Fibroblast of lung (primary cell): Measurements from ENCODE around the gene RBM38. TPM values are rescaled to one million over a fixed set of nuclear protein-coding genes. Genes with fewer than 3 reads are reported as not detected.

Experiments
- DNase-seq, 2 donors: peaks; one replicate each; pipeline versions ENCODE4 v3.0.0 to v3.0.0-alpha.2; 2010; ENCODE audit warnings: low read depth in 2 of 2
- H2AFZ ChIP-seq: 2 replicates; pipeline ENCODE4 v1.5.1; 2012; ENCODE audit warnings: low read length, control low read depth, inconsistent platforms
- H3K27ac ChIP-seq: 2 replicates; pipeline ENCODE4 v1.5.1; 2011; ENCODE audit warnings: low read length, control low read depth; ENCODE audit not compliant: insufficient read depth
- H3K27me3 ChIP-seq: 2 replicates; pipeline ENCODE4 v1.5.1; 2011; ENCODE audit warnings: mild to moderate bottlenecking, low read length; ENCODE audit not compliant: control insufficient read depth, insufficient read depth
- H3K36me3 ChIP-seq: 2 replicates; pipeline ENCODE4 v1.5.1; 2011; ENCODE audit warnings: low read length; ENCODE audit not compliant: control insufficient read depth, insufficient read depth
- H3K4me1 ChIP-seq: 2 replicates; pipeline ENCODE4 v1.5.1; 2011; ENCODE audit warnings: low read length; ENCODE audit not compliant: control insufficient read depth, insufficient read depth; ENCODE audit errors: extremely low read depth
- H3K4me2 ChIP-seq: 2 replicates; pipeline ENCODE4 v1.5.1; 2011; ENCODE audit warnings: low read length, control low read depth; ENCODE audit not compliant: insufficient read depth; ENCODE audit errors: extremely low read depth
- H3K4me3 ChIP-seq, 4 experiments: fragments of 200-600 bp in 1 of 4; sonication (generic) in 1 of 4; replicated peaks in 1 of 4; 2 replicates each; pipeline ENCODE4 v1.5.1; 2011 to 2016; ENCODE audit warnings: low read length in 4 of 4, low read depth in 3 of 4, mild to moderate bottlenecking in 3 of 4, control low read depth in 2 of 4, inconsistent platforms in 1 of 4, mixed read lengths in 1 of 4; ENCODE audit not compliant: insufficient read depth in 1 of 4; ENCODE audit errors: control extremely low read depth in 1 of 4
- H3K79me2 ChIP-seq: 2 replicates; pipeline ENCODE4 v1.5.1; 2012; ENCODE audit warnings: mild to moderate bottlenecking, low read length, inconsistent platforms; ENCODE audit not compliant: control insufficient read depth, insufficient read depth
- H3K9ac ChIP-seq: 2 replicates; pipeline ENCODE4 v1.5.1; 2011; ENCODE audit warnings: mild to moderate bottlenecking, low read length, control low read depth; ENCODE audit not compliant: insufficient read depth
- H3K9me3 ChIP-seq: 2 replicates; pipeline ENCODE4 v1.5.1; 2012; ENCODE audit warnings: low read depth, low read length; ENCODE audit not compliant: control insufficient read depth, insufficient read depth
- H4K20me1 ChIP-seq: 2 replicates; pipeline ENCODE4 v1.5.1; 2011; ENCODE audit warnings: low read length; ENCODE audit not compliant: control insufficient read depth, insufficient read depth; ENCODE audit errors: extremely low read depth
- CTCF ChIP-seq, 2 donors: IDR thresholded peaks in 1 of 2; conservative IDR thresholded peaks in 1 of 2; 1 replicate in 1 of 2; 2 replicates in 1 of 2; pipeline ENCODE4 v1.5.1; 2011 to 2012; ENCODE audit warnings: low read length in 2 of 2, control low read depth in 1 of 2, inconsistent platforms in 1 of 2, low read depth in 1 of 2, mild to moderate bottlenecking in 1 of 2
- EZH2 ChIP-seq: IDR thresholded peaks from 2 replicates; pipeline ENCODE4 v1.5.1; 2012; ENCODE audit warnings: low read length, control low read depth, mild to moderate bottlenecking; ENCODE audit errors: missing control alignments
- polyA plus RNA-seq, 2 donors: library from polyadenylated mRNA; depleted of rRNA in 1 of 2; stranded (reverse) in 1 of 2; unstranded in 1 of 2; fragments of >200 nt; gene quantifications; 2 replicates each; pipeline ENCODE4 v1.2.1, GENCODE V29; 2011 to 2012; ENCODE audit warnings: missing spikeins in 1 of 2
- total RNA-seq: library from RNA; depleted of rRNA; stranded (reverse); fragments of >200 nt; gene quantifications from 2 replicates; pipeline ENCODE4 v1.2.1, GENCODE V29; 2014

RBM38 gene
- total and polyA plus RNA-seq, 2 donors (not counting 1 experiment from before 2014, with no cell fraction given), result 3.9 to 7.9 TPM

- no peak overlapping the region for H3K27ac ChIP-seq
- H3K79me2 ChIP-seq, result no peaks in the 10 kb centered on the region
- no peaks in the 10 kb centered on the region for H3K27me3 ChIP-seq
- DNase-seq, result no peak
- no peaks in the 10 kb centered on the region for H4K20me1 ChIP-seq
- H3K4me3 ChIP-seq, result no peak overlapping the region
- H3K36me3 ChIP-seq, result no peaks in the 10 kb centered on the region
- H3K9ac ChIP-seq, result no peak overlapping the region
- H3K9me3 ChIP-seq, result no peaks in the 10 kb centered on the region
- no peaks in the 10 kb centered on the region for H3K4me1 ChIP-seq
- no peak overlapping the region for H2AFZ ChIP-seq
- H3K4me2 ChIP-seq, result no peak overlapping the region
- TF ChIP-seq EZH2, result no peak
- no peak for TF ChIP-seq CTCF (conservative IDR thresholded peaks at IDR 0.05 in 1 of 2, IDR thresholded peaks at IDR 0.05 in 1 of 2; ENCODE audit: low read depth in 1 of 2, low read length in 2 of 2)
Observed at GRCh38 chr20:57386762-57387161, 4.4 kb upstream of the RBM38 start.

- Histone ChIP-seq H3K79me2 (no peaks in the 10 kb centered on the region), H2AFZ (no peak overlapping the region), H3K36me3 (no peaks in the 10 kb centered on the region), H3K27ac (no peak overlapping the region), H3K9me3 (no peaks in the 10 kb centered on the region), H3K4me2 (no peak overlapping the region), H3K4me3 (no peak overlapping the region), H3K27me3 (no peaks in the 10 kb centered on the region), H3K9ac (no peak overlapping the region), H4K20me1 (no peaks in the 10 kb centered on the region), H3K4me1 (no peaks in the 10 kb centered on the region)
- no peak for DNase-seq
- no peak for TF ChIP-seq EZH2
- TF ChIP-seq CTCF (conservative IDR thresholded peaks at IDR 0.05 in 1 of 2, IDR thresholded peaks at IDR 0.05 in 1 of 2; ENCODE audit: low read depth in 1 of 2, low read length in 2 of 2), result no peak
Observed at GRCh38 chr20:57387463-57387862, 3.7 kb upstream of the RBM38 start.

- Histone ChIP-seq H3K79me2 (no peaks in the 10 kb centered on the region), H3K36me3 (no peaks in the 10 kb centered on the region), H3K4me1 (no peaks in the 10 kb centered on the region), H2AFZ (no peak overlapping the region), H3K4me2 (no peak overlapping the region), H3K27me3 (no peaks in the 10 kb centered on the region), H3K4me3 (no peak overlapping the region), H4K20me1 (no peaks in the 10 kb centered on the region), H3K9ac (no peak overlapping the region), H3K27ac (no peak overlapping the region), H3K9me3 (no peaks in the 10 kb centered on the region)
- no peak for DNase-seq
- no peak for TF ChIP-seq EZH2
- TF ChIP-seq CTCF (conservative IDR thresholded peaks at IDR 0.05 in 1 of 2, IDR thresholded peaks at IDR 0.05 in 1 of 2; ENCODE audit: low read depth in 1 of 2, low read length in 2 of 2), result no peak
Observed at GRCh38 chr20:57387945-57388371, 3.2 kb upstream of the RBM38 start.
